ENCODE data around the gene MYBPC2.
A peak's percentile ranks its signal among the peaks of the same experiment; 100 is the strongest.

The MYBPC2 gene

DNA sequence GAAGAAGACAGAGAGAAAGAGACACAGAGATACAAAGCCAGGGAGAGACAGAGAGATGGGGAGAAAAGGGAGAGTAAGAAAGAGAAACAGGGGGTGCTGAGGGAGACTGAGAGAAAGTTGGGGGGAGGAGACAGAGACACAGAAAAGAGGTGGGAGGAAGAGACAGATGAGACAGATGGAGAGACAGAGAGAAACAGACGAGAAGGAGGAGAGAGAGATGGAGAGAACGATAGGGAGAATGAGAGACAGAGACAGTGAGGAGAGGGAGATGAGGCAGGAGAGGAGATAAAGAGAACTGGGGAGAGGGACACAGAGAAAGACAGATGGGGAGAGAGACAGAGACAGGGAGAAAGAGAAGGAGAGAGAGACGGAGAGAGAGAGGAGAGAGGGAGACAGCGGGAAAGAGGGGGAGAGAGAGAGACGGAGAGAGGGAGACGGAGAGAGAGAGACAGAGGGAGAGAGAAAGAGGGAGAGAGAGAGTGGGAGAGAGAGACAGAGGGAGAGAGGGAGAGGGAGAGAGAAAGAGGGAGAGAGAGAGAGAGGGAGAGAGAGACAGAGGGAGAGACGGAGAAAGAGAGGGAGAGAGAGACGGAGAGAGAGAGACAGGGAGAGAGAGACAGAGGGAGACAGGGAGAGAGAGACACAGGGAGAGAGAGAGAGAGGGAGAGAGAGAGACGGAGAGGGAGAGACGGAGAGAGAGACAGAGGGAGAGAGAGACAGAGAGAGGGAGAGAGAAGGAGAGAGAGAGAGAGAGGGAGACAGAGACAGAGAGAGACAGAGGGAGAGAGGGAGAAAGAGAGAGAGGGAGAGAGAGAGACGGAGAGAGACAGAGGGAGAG is 65.7 kb downstream of the MYBPC2 start:
- no peak for DNase-seq (ENCODE audit: low read depth, low spot score)

DNA sequence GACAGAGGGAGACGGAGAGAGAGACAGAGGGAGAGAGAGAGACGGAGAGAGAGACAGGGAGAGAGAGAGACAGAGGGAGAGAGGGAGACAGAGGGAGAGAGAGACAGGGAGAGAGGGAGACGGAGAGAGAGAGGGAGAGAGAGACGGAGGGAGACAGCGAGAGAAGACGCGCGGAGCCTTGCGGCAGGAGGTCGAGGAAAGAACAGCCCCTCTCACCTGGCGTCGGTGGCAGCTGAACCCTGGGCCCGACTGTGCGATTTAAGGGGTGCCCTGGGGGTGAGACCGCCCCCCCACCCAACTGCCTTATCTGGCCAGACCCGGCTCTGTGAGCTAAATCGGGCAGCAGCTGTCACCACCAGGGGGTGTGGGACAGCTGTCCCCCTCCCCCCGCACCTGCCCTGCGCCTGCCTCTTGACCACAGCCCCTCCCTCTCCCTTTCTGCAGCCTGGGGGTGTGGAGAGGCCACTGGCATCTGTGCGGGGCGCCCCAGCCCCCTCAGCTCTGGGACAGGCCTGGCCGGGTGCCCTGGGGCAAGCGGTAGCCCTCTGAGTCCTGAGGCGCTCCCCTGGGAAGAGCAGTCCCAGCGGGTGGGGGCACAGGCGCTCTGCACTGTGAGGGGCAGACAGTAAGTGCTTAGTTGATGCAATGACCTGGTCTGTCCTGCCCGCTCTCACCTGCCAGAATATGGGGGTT is 67.5 kb downstream of the MYBPC2 start:
- DNase-seq (ENCODE audit: low read depth, low spot score): peak; percentile 43

GRCh38 chr19:50500753-50501151 is 68.1 kb downstream of the MYBPC2 start:
- DNase-seq (ENCODE audit: low read depth, low spot score): no peak

- no peak for DNase-seq (ENCODE audit: low read depth, low spot score)
These were observed 68.5 kb downstream of the MYBPC2 start for GRCh38 chr19:50501186-50501567.

GRCh38 chr19:50501568-50502475 is 69.1 kb downstream of the MYBPC2 start:
- no peak for DNase-seq (ENCODE audit: low read depth, low spot score)

DNA sequence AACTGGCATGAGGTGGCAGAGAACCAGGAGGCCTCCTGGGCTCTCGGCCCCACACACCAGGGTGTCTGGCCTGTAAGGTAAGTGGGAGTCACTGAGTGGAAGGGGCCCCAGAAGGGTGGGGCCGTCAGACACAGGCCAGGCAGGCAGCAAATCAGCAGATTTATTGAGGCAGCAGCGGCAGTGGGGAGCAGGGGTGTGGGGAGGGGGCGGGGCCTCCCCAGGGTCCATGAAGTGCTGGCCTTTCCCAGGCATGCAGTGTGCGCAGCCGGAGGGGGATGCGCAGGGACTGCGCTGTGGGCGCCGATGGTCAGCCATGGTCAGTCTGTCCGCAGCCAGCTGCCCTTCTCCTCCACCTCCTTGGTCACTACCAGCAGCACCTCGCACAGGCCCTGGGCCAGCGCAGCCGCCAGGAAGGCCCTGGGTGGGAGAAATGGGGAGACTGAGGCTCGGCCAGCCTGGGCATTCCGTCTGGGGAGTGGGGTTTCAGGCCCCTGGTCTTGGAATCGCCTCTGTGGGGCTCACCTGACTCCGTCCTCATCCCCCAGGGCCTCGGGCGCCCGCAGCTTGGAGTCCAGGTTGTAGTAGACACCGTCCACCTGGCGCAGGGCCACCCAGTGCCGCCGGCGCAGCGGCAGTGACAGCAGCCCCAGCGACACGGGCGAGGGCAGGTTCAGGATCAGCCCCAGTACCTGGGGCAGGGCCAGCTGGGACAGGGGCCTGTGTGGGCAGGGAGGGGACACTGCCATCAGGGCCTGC is 73.3 kb downstream of the MYBPC2 start:
- DNase-seq (ENCODE audit: low read depth, low spot score): no peak

GRCh38 chr19:50506700-50507099 is 74.0 kb downstream of the MYBPC2 start:
- no peak for DNase-seq (ENCODE audit: low read depth, low spot score)

DNA sequence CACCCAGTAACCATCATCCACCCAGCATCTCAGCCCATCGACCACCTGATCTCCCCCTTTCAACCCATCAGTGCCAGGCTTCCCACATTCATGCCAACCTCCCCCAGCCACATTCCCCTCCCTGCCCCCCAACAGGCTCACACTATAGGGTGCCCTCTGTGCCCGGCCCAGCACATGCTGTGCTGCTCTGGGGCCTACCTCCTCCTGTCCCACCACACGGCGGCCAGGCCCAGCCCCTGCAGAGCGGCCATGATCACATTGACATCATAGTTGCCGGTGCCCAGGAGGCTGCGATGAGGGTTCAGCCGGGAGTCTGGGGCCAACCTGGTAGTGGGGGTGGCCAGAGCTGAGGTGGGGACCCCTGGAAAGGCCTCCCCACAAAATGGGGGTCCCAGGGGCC is 74.7 kb downstream of the MYBPC2 start:
- DNase-seq (ENCODE audit: low read depth, low spot score): no peak

DNA sequence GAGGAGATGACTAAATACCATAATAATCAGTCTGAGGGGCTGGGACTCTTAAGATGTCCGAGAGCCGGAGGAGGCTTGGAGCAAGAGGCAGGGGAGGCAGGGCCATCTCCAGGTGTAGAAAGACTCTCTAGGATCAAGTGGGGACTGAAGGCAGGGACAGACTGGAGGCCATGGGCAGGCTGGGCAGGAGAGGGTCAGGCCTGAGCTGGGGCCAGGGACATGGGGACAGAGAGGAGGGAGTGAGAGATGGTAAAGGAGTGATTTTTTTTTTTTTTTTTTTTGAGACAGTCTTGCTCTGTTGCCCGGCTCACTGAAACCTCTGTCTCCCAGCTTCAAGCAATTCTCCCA is 76.1 kb downstream of the MYBPC2 start:
- DNase-seq (ENCODE audit: low read depth, low spot score): no peak

GRCh38 chr19:50509366-50509765 is 76.7 kb downstream of the MYBPC2 start:
- no peak for DNase-seq (ENCODE audit: low read depth, low spot score)

- DNase-seq (ENCODE audit: low read depth, low spot score): peak; percentile 32
These were observed 77.5 kb downstream of the MYBPC2 start for GRCh38 chr19:50510121-50510670.

- DNase-seq (ENCODE audit: low read depth, low spot score): no peak
These were observed 78.0 kb downstream of the MYBPC2 start for GRCh38 chr19:50510700-50511068.

DNA sequence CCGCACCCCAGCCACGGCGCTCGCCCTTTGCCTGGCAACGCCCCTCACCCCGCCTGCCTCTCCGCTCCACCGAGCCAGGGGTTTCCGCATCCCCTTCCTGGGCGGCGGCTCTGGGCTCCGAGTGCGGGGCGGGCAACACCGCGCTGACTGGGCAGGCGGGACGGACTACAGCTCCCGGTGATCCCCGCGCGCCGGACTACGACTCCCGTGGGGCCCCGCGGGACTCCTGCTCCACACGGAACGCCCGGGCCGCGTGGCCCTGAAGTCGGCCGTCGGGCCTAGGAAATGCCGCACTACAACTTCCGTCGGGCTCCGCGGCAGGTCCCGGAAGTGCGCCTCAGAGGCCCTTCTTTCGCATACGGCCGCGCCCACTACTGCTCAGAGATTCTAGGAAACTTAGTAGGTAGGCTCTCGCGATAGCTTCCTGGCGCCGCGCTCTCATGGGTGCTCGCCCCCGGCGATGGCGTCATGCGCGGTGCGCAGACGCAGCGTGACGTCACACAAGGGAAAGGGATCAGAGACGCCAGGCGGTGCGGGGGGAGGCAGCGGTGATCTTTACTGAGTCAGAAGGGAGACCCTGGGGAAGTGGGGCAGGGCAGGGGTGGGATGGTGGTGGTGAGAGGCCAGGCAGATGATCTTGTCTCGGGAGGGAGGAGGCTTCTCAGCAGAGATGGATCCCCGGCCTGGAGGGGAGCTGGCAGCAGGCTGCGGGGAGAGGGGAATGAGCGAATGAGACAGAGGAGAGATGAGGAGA is 78.6 kb downstream of the MYBPC2 start, which contains the start of gene JOSD2:
Gene JOSD2 (minus strand): TSS at position 123 of the 754 bp plus-strand sequence. CDS start 760 bp downstream, outside the sequence.
- peak; percentile 100 for DNase-seq (ENCODE audit: low read depth, low spot score)

- no peak for DNase-seq (ENCODE audit: low read depth, low spot score)
These were observed 79.7 kb downstream of the MYBPC2 start for GRCh38 chr19:50512112-50512998.

GRCh38 chr19:50512999-50513745 is 80.5 kb downstream of the MYBPC2 start:
- no peak for DNase-seq (ENCODE audit: low read depth, low spot score)

DNA sequence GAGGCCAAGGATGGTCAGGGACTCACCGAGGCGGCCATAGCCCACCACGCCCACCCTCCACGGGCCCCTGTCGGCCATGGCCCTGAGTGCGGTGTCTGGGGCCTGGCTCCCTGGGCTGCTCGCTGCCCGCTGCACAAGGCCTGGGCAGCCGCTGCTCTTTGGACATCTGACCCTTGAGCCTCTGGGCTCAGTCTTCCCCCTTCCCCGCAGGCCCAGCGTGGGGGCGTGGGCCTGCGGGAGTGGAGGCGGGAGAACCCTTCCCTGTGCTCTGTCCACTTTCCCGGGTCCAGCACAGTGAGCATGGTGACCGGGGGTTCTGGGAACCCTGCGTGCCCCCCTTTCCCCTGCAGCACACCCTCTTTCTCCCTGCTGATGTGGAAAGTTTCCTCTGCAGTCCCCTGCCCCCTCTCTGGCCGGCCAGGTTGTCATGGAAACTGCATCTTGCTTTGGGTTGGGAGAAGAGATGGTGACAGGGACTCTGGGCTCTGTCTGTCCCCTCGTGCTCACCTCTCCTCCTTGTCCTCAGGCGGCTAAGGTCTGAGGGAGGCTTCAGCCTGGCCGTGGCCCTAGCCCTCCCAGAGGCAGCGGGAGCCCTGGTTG is 81.2 kb downstream of the MYBPC2 start, which contains the start of gene ASPDH:
Gene ASPDH (minus strand): TSS at position 168 of the 600 bp plus-strand sequence. CDS start 90 bp downstream, at position 78.
- DNase-seq (ENCODE audit: low read depth, low spot score): peak; percentile 23

GRCh38 chr19:50514346-50515167 is 81.9 kb downstream of the MYBPC2 start:
- peak; percentile 58 for DNase-seq (ENCODE audit: low read depth, low spot score)
